ENCODE measurements around the gene HOXB1. TPM values are rescaled to one million over a fixed set of nuclear protein-coding genes. Genes with fewer than 3 reads are reported as not detected.

HOXB1 gene
- total RNA-seq, 4 donors from 2014 or later, result not detected

DNA sequence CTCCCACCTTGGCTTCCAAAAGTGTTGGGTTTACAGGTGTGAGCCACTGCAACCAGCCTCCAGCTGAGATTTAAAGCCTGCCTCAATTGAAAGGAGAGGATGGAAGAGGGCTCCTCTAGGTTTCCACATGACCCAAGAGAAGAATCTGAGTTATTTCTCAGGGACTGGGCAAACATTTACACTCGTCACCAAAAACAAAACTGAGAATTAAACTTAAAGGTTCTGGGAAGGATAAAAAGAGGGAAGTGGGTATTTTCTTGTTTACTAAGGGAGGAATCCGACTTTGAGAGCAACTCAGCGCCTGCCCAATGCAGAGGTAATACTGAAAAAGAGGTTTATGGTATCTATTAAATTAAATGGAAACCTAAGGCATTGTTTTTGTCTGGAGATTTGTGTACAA, 13.3 kb downstream of the HOXB1 start:
- Histone ChIP-seq H3K4me3 (no peak overlapping the region), H3K27ac (no peak overlapping the region), H3K9me3 (no peaks in the 10 kb centered on the region), H3K36me3 (no peaks in the 10 kb centered on the region), H3K4me1 (peaks cover 0 to 4% (median 0%) of the 10 kb centered on the region in 4 donors), H3K27me3 (peaks cover 0 to 79% of the 10 kb centered on the region in 2 donors)
- 43 to 47% methylated on average over 3 of the region's 3 CpGs for WGBS, 2 donors
- DNase-seq (ENCODE audit: low spot score in 2 of 2), result no peak
- TF ChIP-seq CTCF (IDR thresholded peaks at IDR 0.05) (no peak), POLR2A (IDR thresholded peaks at IDR 0.05) (no peak), EP300 (IDR thresholded peaks at IDR 0.05) (no peak)

GRCh38 chr17:48515925-48516900, 14.6 kb downstream of the HOXB1 start:
- no peak for DNase-seq (ENCODE audit: low spot score in 2 of 2)
- WGBS, 2 donors, result 47 to 58% methylated on average over 3 of the region's 3 CpGs

DNA sequence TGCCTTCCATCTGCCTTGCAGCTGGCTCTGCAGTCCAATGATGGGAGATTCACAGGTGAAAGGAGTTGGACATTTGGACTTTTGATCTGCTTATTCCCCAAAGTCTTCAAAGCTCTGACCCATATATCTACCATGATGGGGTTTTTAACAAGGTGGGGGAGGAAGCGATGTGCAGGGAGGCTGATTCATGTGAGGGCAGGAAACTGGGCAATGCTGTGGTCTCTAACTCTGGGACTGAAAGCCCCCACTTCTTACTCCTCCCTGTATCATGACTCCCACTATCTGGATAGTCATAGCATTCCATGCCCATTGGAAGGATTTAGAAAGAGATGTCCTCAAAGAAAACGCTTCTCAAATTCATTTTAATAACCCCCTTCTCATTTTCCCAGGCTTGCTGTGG, 16.3 kb downstream of the HOXB1 start:
- Histone ChIP-seq H3K27ac (no peak overlapping the region), H3K27me3 (peaks cover 0 to 60% of the 10 kb centered on the region in 2 donors), H3K9me3 (no peaks in the 10 kb centered on the region), H3K4me1 (no peaks in the 10 kb centered on the region), H3K4me3 (no peak overlapping the region), H3K36me3 (no peaks in the 10 kb centered on the region)
- TF ChIP-seq CTCF (IDR thresholded peaks at IDR 0.05) (no peak), POLR2A (IDR thresholded peaks at IDR 0.05) (no peak), EP300 (IDR thresholded peaks at IDR 0.05) (no peak)
- DNase-seq (ENCODE audit: low spot score in 2 of 2), result no peak
- WGBS, 2 donors, result 77 to 80% methylated on average over 2 of the region's 2 CpGs

More at GRCh38 chr17:48515925-48516900, 14.6 kb downstream of the HOXB1 start:
- Histone ChIP-seq H3K4me1 (no peaks in the 10 kb centered on the region), H3K9me3 (no peaks in the 10 kb centered on the region), H3K27me3 (peaks cover 0 to 75% of the 10 kb centered on the region in 2 donors), H3K4me3 (no peak overlapping the region), H3K27ac (no peak overlapping the region), H3K36me3 (no peaks in the 10 kb centered on the region)
- TF ChIP-seq EP300 (IDR thresholded peaks at IDR 0.05) (no peak), POLR2A (IDR thresholded peaks at IDR 0.05) (no peak), CTCF (IDR thresholded peaks at IDR 0.05) (no peak)

DNA sequence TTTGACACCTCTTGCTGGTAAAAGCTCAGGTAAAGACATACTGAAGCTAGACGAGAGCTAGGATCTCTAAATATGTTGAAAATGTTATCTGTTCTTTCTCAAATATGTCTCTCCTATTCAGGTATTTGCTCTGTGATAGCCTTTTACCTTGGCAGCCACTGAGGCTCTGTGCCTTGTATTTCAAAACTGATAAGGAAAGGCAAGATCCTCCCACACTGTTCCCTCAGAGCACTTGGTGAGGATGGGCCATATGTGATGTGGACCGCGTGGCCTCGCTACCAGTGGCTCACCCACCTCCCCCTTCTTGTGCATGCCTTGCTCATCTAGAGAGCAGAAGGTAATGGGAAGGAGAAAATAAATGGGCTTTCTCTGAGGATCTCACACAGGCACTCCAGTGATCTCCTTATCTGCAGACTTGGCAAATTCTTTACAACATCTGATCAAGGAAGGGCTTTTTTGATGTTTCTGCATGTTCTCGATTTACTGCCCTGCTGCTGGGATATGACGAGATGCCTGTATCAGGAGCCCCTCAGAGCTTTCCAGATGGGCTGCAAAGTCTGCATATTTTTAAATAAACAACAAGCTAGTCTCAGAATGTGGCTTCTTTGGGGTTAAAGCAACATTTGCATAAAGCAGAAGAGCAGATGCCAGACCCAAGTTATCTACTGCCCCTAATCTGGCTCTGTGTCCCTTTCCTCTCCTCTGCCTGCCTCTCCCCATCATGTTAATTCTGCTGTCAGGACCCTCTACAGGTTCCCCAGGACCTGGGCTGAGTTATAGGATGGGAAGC, 16.9 kb downstream of the HOXB1 start:
- H3K4me1 ChIP-seq, result no peaks in the 10 kb centered on the region
- no peaks in the 10 kb centered on the region for H3K9me3 ChIP-seq
- H3K27me3 ChIP-seq, result peaks cover 0 to 57% of the 10 kb centered on the region in 2 donors
- H3K27ac ChIP-seq, result no peak overlapping the region
- 58 to 73% methylated on average over 6 of the region's 6 CpGs for WGBS, 2 donors
- H3K36me3 ChIP-seq, result no peaks in the 10 kb centered on the region
- no peak for TF ChIP-seq EP300 (IDR thresholded peaks at IDR 0.05)
- TF ChIP-seq CTCF (IDR thresholded peaks at IDR 0.05), result no peak
- TF ChIP-seq POLR2A (IDR thresholded peaks at IDR 0.05), result no peak
- H3K4me3 ChIP-seq, result no peak overlapping the region
- DNase-seq (ENCODE audit: low spot score in 2 of 2), result no peak
